ENCODE results near the gene ITPK1. TPM values are rescaled to one million over a fixed set of nuclear protein-coding genes. Genes with fewer than 3 reads are reported as not detected.

ITPK1 gene
- total RNA-seq, 1 experiment from 2014 or later = 38.5 TPM

DNA sequence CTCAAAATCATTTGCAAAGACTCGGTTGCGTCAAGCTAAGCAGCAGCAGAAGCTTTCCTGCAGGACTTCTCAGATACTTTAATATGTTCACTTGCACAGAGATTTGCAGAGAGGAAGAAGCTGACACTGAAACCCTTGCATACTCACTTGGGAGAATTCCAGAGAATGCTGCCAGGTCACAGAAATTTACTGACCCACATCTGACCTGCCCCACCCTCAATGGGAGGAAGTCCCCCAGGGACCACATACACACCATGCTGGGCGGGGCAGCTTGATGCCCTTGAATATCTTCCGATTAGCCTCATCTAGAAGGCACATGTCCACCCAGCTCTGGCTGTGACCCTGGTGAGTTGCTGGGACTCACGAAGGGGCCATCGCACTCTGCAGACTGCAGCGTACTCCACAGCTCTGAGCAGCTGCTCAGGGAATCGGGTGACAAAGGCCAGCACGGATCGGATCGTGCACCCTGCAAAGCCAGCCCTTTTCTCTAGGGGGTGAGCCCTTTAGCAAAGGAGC is 83.2 kb downstream of the ITPK1 start:
- POLR2A ChIA-PET (ENCODE audit: low non-redundant PET) = no interaction called here
- BruUV-seq (replicated peaks) = no TSS peak
- Histone ChIP-seq H3K4me3 (ENCODE audit: low read depth, low read length, poor library complexity, severe bottlenecking) (no peak overlapping the region), H3K27me3 (replicated peaks; ENCODE audit: insufficient read depth, low read depth, low read length, poor library complexity) (no peaks in the 10 kb centered on the region), H3K36me3 (ENCODE audit: insufficient read depth, low read length, poor library complexity, severe bottlenecking) (no peaks in the 10 kb centered on the region), H3K4me1 (ENCODE audit: insufficient read depth, low read length, poor library complexity, severe bottlenecking) (no peaks in the 10 kb centered on the region), H3K27ac (ENCODE audit: low read depth, low read length, poor library complexity, severe bottlenecking) (no peak overlapping the region), H3K9me3 (ENCODE audit: low read depth, low read length, poor library complexity, severe bottlenecking) (no peaks in the 10 kb centered on the region)
- CTCF ChIA-PET = no interaction called here
- intact Hi-C loops (cut with micrococcal nuclease; ENCODE audit: unreplicated experiment) = no loop called here
- no peak for DNase-seq (ENCODE audit: low spot score)
- TF ChIP-seq, protein P1, sequence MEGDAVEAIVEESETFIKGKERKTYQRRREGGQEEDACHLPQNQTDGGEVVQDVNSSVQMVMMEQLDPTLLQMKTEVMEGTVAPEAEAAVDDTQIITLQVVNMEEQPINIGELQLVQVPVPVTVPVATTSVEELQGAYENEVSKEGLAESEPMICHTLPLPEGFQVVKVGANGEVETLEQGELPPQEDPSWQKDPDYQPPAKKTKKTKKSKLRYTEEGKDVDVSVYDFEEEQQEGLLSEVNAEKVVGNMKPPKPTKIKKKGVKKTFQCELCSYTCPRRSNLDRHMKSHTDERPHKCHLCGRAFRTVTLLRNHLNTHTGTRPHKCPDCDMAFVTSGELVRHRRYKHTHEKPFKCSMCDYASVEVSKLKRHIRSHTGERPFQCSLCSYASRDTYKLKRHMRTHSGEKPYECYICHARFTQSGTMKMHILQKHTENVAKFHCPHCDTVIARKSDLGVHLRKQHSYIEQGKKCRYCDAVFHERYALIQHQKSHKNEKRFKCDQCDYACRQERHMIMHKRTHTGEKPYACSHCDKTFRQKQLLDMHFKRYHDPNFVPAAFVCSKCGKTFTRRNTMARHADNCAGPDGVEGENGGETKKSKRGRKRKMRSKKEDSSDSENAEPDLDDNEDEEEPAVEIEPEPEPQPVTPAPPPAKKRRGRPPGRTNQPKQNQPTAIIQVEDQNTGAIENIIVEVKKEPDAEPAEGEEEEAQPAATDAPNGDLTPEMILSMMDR (conservative IDR thresholded peaks at IDR 0.05; ENCODE audit: low read depth, low read length) = no peak
- no peak for TF ChIP-seq EZH2 (IDR thresholded peaks at IDR 0.05; ENCODE audit: borderline replicate concordance, low read depth, low read length, poor library complexity, severe bottlenecking)

DNA sequence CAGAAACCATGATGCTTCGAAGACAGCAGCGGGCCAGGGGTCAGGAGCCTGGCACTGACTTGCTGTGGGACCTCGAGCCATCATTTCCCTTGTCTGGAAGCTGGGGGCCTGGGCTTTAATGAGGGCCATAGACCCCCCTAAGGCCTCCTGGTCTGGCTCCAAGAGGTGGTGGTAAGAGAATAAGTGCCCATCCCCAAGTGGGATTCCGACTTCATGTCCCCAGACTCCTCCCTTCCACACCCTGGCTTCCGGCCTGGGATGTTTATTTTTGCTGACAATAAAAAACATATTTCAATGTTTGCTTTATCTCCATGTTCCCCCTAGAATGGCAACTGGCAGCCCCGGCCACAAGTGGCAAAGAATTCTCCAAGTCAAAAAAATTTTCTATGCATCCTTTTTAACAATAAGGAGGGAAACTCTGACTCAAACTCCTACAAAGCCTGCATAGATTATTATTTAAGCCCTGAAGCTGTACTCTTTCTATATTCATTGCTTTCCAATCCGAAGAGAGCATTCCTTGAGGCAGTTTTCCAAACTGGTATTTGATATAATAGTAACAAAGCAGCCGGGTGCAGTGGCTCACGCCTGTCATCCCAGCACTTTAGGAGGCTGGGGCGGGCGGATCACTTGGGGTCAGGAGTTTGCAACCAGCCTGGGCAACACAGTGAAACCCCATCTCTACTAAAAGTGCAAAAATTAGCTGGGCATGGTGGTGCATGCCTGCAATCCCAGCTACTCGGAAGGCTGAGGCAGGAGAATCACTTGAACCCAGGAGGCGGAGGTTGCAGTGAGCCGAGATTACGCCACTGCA is 84.0 kb downstream of the ITPK1 start:
- Histone ChIP-seq H3K4me1 (ENCODE audit: insufficient read depth, low read length, poor library complexity, severe bottlenecking) (no peaks in the 10 kb centered on the region), H3K9me3 (ENCODE audit: low read depth, low read length, poor library complexity, severe bottlenecking) (no peaks in the 10 kb centered on the region), H3K4me3 (ENCODE audit: low read depth, low read length, poor library complexity, severe bottlenecking) (no peak overlapping the region), H3K27me3 (replicated peaks; ENCODE audit: insufficient read depth, low read depth, low read length, poor library complexity) (no peaks in the 10 kb centered on the region), H3K36me3 (ENCODE audit: insufficient read depth, low read length, poor library complexity, severe bottlenecking) (no peaks in the 10 kb centered on the region), H3K27ac (ENCODE audit: low read depth, low read length, poor library complexity, severe bottlenecking) (no peak overlapping the region)
- intact Hi-C loops (cut with micrococcal nuclease; ENCODE audit: unreplicated experiment) = no loop called here
- no TSS peak for BruUV-seq (replicated peaks)
- POLR2A ChIA-PET (ENCODE audit: low non-redundant PET) = no interaction called here
- DNase-seq (ENCODE audit: low spot score) = no peak
- CTCF ChIA-PET = no interaction called here
- TF ChIP-seq, protein P1 (conservative IDR thresholded peaks at IDR 0.05; ENCODE audit: low read depth, low read length) = no peak
- TF ChIP-seq EZH2 (IDR thresholded peaks at IDR 0.05; ENCODE audit: borderline replicate concordance, low read depth, low read length, poor library complexity, severe bottlenecking) = no peak

DNA sequence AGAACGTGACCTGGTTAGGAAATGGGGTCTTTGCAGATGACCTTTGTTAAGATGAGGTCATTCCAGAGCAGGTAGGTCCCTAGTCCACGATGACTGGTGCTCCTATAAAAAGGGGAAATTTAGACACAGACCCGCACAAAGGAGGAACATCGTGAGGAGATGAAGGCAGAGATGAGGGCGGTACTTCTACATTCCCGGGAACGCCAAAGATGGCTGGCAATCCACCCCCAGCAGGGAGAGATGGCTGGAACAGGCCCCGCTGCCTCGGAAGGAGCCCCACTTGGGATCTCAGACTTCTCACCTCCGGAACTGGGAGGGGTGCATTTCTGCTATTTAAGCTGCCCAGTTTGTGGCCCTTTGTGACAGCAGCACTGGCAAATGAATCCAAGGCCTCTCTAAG is 85.0 kb downstream of the ITPK1 start:
- ChIA-PET CTCF (no interaction called here), POLR2A (ENCODE audit: low non-redundant PET) (no interaction called here)
- Histone ChIP-seq H3K4me3 (ENCODE audit: low read depth, low read length, poor library complexity, severe bottlenecking) (no peak overlapping the region), H3K36me3 (ENCODE audit: insufficient read depth, low read length, poor library complexity, severe bottlenecking) (no peaks in the 10 kb centered on the region), H3K27ac (ENCODE audit: low read depth, low read length, poor library complexity, severe bottlenecking) (no peak overlapping the region), H3K27me3 (replicated peaks; ENCODE audit: insufficient read depth, low read depth, low read length, poor library complexity) (no peaks in the 10 kb centered on the region), H3K4me1 (ENCODE audit: insufficient read depth, low read length, poor library complexity, severe bottlenecking) (no peaks in the 10 kb centered on the region), H3K9me3 (ENCODE audit: low read depth, low read length, poor library complexity, severe bottlenecking) (no peaks in the 10 kb centered on the region)
- intact Hi-C loops (cut with micrococcal nuclease; ENCODE audit: unreplicated experiment) = no loop called here
- TF ChIP-seq, protein P1 (conservative IDR thresholded peaks at IDR 0.05; ENCODE audit: low read depth, low read length) = no peak
- no peak for TF ChIP-seq EZH2 (IDR thresholded peaks at IDR 0.05; ENCODE audit: borderline replicate concordance, low read depth, low read length, poor library complexity, severe bottlenecking)
- DNase-seq (ENCODE audit: low spot score) = no peak
- BruUV-seq (replicated peaks) = no TSS peak

Measured in A673 (cell line).